Stimulated activated CD8-positive, alpha-beta memory T cell treated with anti-CD3 and anti-CD28 coated beads, Interleukin-4, amount 100 ng/mL, for 48 hours (primary cell): ENCODE data around the gene PSMA8.
"Not testable (repeated sequence)": the region's sequence is repeated elsewhere in the genome, so short reads cannot be mapped to it uniquely, and the experiment has no call there.

Experiments
- DNase-seq: peaks from one replicate; pipeline ENCODE4 v3.0.0-alpha.2; 2020

The PSMA8 gene

GRCh38 chr18:26242392-26242791 is 108.7 kb downstream of the PSMA8 start:
- not testable (repeated sequence) for DNase-seq
